SHP77 treated with DMSO at 0.1 percent for 48 hours (cell line): ENCODE results near the gene CDK5R1.

Experiments used
- DNase-seq: peaks from one replicate; lab custom pipeline; 2025; lab: John Stamatoyannopoulos, UW

The CDK5R1 gene

GRCh38 chr17:32493571-32493970, 6.8 kb downstream of the CDK5R1 start:
- DNase-seq, result no peak

- no peak for DNase-seq
These were observed 7.3 kb downstream of the CDK5R1 start for GRCh38 chr17:32493976-32494513.

GRCh38 chr17:32494621-32495358, 8.0 kb downstream of the CDK5R1 start:
- DNase-seq, result no peak

GRCh38 chr17:32495359-32496231, 8.8 kb downstream of the CDK5R1 start:
- no peak for DNase-seq

GRCh38 chr17:32496395-32497073, 9.7 kb downstream of the CDK5R1 start:
- no peak for DNase-seq

GRCh38 chr17:32497431-32498205, 10.8 kb downstream of the CDK5R1 start:
- no peak for DNase-seq

- DNase-seq, result no peak
These were observed 11.6 kb downstream of the CDK5R1 start for GRCh38 chr17:32498391-32498790.

- DNase-seq, result no peak
These were observed 15.2 kb downstream of the CDK5R1 start for GRCh38 chr17:32502013-32502412.

- DNase-seq, result no peak
These were observed 15.9 kb downstream of the CDK5R1 start for GRCh38 chr17:32502710-32503109.

GRCh38 chr17:32503251-32504165, 16.7 kb downstream of the CDK5R1 start:
- DNase-seq, result no peak

GRCh38 chr17:32504166-32504990, 17.6 kb downstream of the CDK5R1 start:
- no peak for DNase-seq

GRCh38 chr17:32508926-32509325, 22.1 kb downstream of the CDK5R1 start:
- no peak for DNase-seq

GRCh38 chr17:32510466-32510865, 23.7 kb downstream of the CDK5R1 start:
- DNase-seq, result no peak

- no peak for DNase-seq
These were observed 25.5 kb downstream of the CDK5R1 start for GRCh38 chr17:32512328-32512727.

- no peak for DNase-seq
These were observed 26.8 kb downstream of the CDK5R1 start for GRCh38 chr17:32513579-32513978.

GRCh38 chr17:32514606-32515005, 27.8 kb downstream of the CDK5R1 start:
- no peak for DNase-seq

GRCh38 chr17:32515677-32516383, 29.0 kb downstream of the CDK5R1 start:
- no peak for DNase-seq

GRCh38 chr17:32516450-32516849, 29.7 kb downstream of the CDK5R1 start:
- no peak for DNase-seq
